OCI-LY7 (cell line): ENCODE data around the gene ANKS1B. TPM values are rescaled to one million over a fixed set of nuclear protein-coding genes. Genes with fewer than 3 reads are reported as not detected.

Experiments
- BruUV-seq: library from RNA; stranded (reverse); fragments of 400-500 nt; replicated peaks from 2 replicates; lab custom pipeline; 2021; lab: Mats Ljungman, UMichigan
- CTCF ChIA-PET: fragments of 300-600 bp; sonication (Branson Sonifier 250); formaldehyde crosslinking; loops from one replicate; lab custom pipeline; 2022; ENCODE audit warnings: antibody characterized with exemption; ENCODE audit not compliant: unreplicated experiment; lab: Charles Lee
- POLR2A ChIA-PET: fragments of 300-600 bp; sonication (Branson Sonifier 250); formaldehyde crosslinking; loops from one replicate; lab custom pipeline; 2022; ENCODE audit warnings: antibody characterized with exemption; lab: Charles Lee
- DNase-seq: peaks from one replicate; pipeline ENCODE4 v3.0.0-alpha.2; 2015; ENCODE audit warnings: low spot score
- H2AFZ ChIP-seq: fragments of 200-600 bp; sonication (generic), shearing (Covaris generic); 2 replicates; pipeline ENCODE4 v1.6.1; 2014; ENCODE audit warnings: mild to moderate bottlenecking, antibody characterized with exemption, low read length, moderate library complexity
- H3K27ac ChIP-seq: fragments of 200-600 bp; sonication (generic); 2 replicates; pipeline ENCODE4 v1.5.1; 2014; ENCODE audit warnings: mixed run types, low read depth, mild to moderate bottlenecking, moderate library complexity, low read length, inconsistent platforms; ENCODE audit not compliant: poor library complexity, severe bottlenecking
- H3K36me3 ChIP-seq: fragments of 200-600 bp; sonication (generic); 2 replicates; pipeline ENCODE4 v1.6.1; 2014; ENCODE audit warnings: mild to moderate bottlenecking, antibody characterized with exemption, low read length, moderate library complexity, mixed read lengths; ENCODE audit not compliant: insufficient read depth
- H3K4me1 ChIP-seq: fragments of 200-600 bp; sonication (generic); 2 replicates; pipeline ENCODE4 v1.5.1; 2014; ENCODE audit warnings: mild to moderate bottlenecking, low read length; ENCODE audit not compliant: insufficient read depth, poor library complexity, severe bottlenecking
- H3K4me2 ChIP-seq: fragments of 200-600 bp; sonication (generic); 2 replicates; pipeline ENCODE4 v1.6.1; 2014; ENCODE audit warnings: mild to moderate bottlenecking, low read length
- H3K4me3 ChIP-seq: fragments of 200-600 bp; sonication (generic); 2 replicates; pipeline ENCODE4 v1.5.1; 2014; ENCODE audit warnings: mild to moderate bottlenecking, low read depth, low read length; ENCODE audit not compliant: poor library complexity, severe bottlenecking
- H3K79me2 ChIP-seq: fragments of 200-600 bp; sonication (generic); 2 replicates; pipeline ENCODE4 v1.6.1; 2016; ENCODE audit warnings: low read depth, mild to moderate bottlenecking, low read length, moderate library complexity, mixed read lengths; ENCODE audit not compliant: insufficient read depth
- H3K9me2 ChIP-seq: fragments of 200-600 bp; sonication (generic); 2 replicates; pipeline ENCODE4 v1.6.1; 2016; ENCODE audit warnings: mild to moderate bottlenecking, low read length, mixed read lengths; ENCODE audit not compliant: insufficient read depth
- H3K9me3 ChIP-seq: fragments of 200-600 bp; sonication (generic); 2 replicates; pipeline ENCODE4 v1.6.1; 2014; ENCODE audit warnings: mild to moderate bottlenecking, mixed run types, low read length, mixed read lengths
- H4K20me1 ChIP-seq: fragments of 200-600 bp; sonication (generic); 2 replicates; pipeline ENCODE4 v1.6.1; 2014; ENCODE audit warnings: mild to moderate bottlenecking, antibody characterized with exemption, low read length, moderate library complexity, mixed read lengths; ENCODE audit not compliant: insufficient read depth
- EZH2phosphoT487 ChIP-seq: fragments of 200-600 bp; sonication (generic); IDR thresholded peaks from 2 replicates; pipeline ENCODE4 v1.6.1; 2018; ENCODE audit warnings: low read depth, borderline replicate concordance, mild to moderate bottlenecking, mixed run types, antibody characterized with exemption, low read length, moderate library complexity, mixed read lengths
- intact Hi-C: fragments of 100-400 bp; cut with micrococcal nuclease; formaldehyde crosslinking; loops from one replicate; pipeline ENCODE4 v1.10.0; 2022; ENCODE audit not compliant: unreplicated experiment
- total RNA-seq, 2 experiments: library from RNA; depleted of rRNA in 1 of 2; stranded (reverse); fragments of >200 nt in 1 of 2; shearing (Covaris generic) in 1 of 2; gene quantifications; 2 replicates each; pipeline ENCODE4 v1.2.3, GENCODE V29; 2014 to 2022
- TF ChIP-seq, protein P1 (sequence below): fragments of 200-600 bp; sonication (generic); conservative IDR thresholded peaks from 2 replicates; pipeline ENCODE4 v1.5.1; 2014; ENCODE audit warnings: mild to moderate bottlenecking, antibody characterized with exemption, low read length, moderate library complexity, mixed read lengths

The ANKS1B gene
- total RNA-seq, 2 experiments from 2014 or later: 2.9 to 6.0 TPM

GRCh38 chr12:98819071-98819470 is 1165.7 kb downstream of the ANKS1B start:
- BruUV-seq: no TSS peak
- DNase-seq: no peak
- Histone ChIP-seq H3K4me3 (no peak overlapping the region), H3K9me2 (no peaks in the 10 kb centered on the region), H3K9me3 (no peaks in the 10 kb centered on the region), H3K79me2 (no peaks in the 10 kb centered on the region), H3K27ac (no peak overlapping the region), H3K4me1 (no peaks in the 10 kb centered on the region), H4K20me1 (no peaks in the 10 kb centered on the region), H3K4me2 (no peak overlapping the region), H3K36me3 (no peaks in the 10 kb centered on the region), H2AFZ (no peak overlapping the region)
- CTCF ChIA-PET: interaction anchor here (0.5 kb wide), 1 partner anchor 82 kb away, joined by 3 read pairs; no protein-coding TSS in a partner anchor
- no peak for TF ChIP-seq EZH2phosphoT487
- TF ChIP-seq, protein P1, sequence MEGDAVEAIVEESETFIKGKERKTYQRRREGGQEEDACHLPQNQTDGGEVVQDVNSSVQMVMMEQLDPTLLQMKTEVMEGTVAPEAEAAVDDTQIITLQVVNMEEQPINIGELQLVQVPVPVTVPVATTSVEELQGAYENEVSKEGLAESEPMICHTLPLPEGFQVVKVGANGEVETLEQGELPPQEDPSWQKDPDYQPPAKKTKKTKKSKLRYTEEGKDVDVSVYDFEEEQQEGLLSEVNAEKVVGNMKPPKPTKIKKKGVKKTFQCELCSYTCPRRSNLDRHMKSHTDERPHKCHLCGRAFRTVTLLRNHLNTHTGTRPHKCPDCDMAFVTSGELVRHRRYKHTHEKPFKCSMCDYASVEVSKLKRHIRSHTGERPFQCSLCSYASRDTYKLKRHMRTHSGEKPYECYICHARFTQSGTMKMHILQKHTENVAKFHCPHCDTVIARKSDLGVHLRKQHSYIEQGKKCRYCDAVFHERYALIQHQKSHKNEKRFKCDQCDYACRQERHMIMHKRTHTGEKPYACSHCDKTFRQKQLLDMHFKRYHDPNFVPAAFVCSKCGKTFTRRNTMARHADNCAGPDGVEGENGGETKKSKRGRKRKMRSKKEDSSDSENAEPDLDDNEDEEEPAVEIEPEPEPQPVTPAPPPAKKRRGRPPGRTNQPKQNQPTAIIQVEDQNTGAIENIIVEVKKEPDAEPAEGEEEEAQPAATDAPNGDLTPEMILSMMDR: no peak
- POLR2A ChIA-PET: interaction anchor here (1.0 to 1.7 kb wide), 2 partner anchors 16 to 36 kb away, joined by 4 read pairs; no protein-coding TSS in a partner anchor
- intact Hi-C loops: no loop called here

DNA sequence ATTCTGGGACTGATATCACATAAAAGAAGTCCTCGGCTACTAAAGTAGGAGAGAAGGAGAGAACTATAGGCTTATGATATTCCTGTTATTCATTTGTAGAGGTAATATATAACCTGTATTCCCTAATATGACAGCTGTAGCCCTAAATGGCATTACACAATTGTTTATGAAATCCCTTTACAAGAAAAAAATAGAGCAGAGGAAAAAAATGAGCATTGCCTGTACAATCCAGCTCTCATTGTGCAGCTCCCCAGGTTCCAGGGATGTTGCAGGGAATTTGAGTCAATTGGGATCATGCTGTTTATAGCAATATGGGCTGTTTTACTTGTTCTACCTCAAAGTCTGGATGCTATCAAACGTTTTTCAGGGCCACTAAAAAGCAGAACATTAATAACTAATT is 1166.5 kb downstream of the ANKS1B start:
- TF ChIP-seq, protein P1: no peak
- TF ChIP-seq EZH2phosphoT487: no peak
- Histone ChIP-seq H3K9me3 (no peaks in the 10 kb centered on the region), H3K4me1 (no peaks in the 10 kb centered on the region), H3K4me2 (no peak overlapping the region), H3K36me3 (no peaks in the 10 kb centered on the region), H2AFZ (no peak overlapping the region), H3K79me2 (no peaks in the 10 kb centered on the region), H3K9me2 (no peaks in the 10 kb centered on the region), H3K27ac (no peak overlapping the region), H4K20me1 (no peaks in the 10 kb centered on the region), H3K4me3 (no peak overlapping the region)
- no peak for DNase-seq
- ChIA-PET CTCF (no interaction called here), POLR2A (interaction anchor here (1.0 kb wide), 1 partner anchor 35 kb away, joined by 4 read pairs; no protein-coding TSS in a partner anchor)
- intact Hi-C loops: no loop called here
- BruUV-seq: no TSS peak

- H3K4me1 ChIP-seq: no peaks in the 10 kb centered on the region
- no peak overlapping the region for H3K4me3 ChIP-seq
- no TSS peak for BruUV-seq
- H3K9me2 ChIP-seq: no peaks in the 10 kb centered on the region
- H3K9me3 ChIP-seq: no peaks in the 10 kb centered on the region
- H3K36me3 ChIP-seq: no peaks in the 10 kb centered on the region
- no peak overlapping the region for H3K27ac ChIP-seq
- no peaks in the 10 kb centered on the region for H3K79me2 ChIP-seq
- TF ChIP-seq, protein P1: no peak
- no peak for TF ChIP-seq EZH2phosphoT487
- H4K20me1 ChIP-seq: no peaks in the 10 kb centered on the region
- intact Hi-C loops: no loop called here
- H2AFZ ChIP-seq: no peak overlapping the region
- no peak for DNase-seq
- ChIA-PET CTCF (no interaction called here), POLR2A (no interaction called here)
- H3K4me2 ChIP-seq: no peak overlapping the region
These were observed 1167.0 kb downstream of the ANKS1B start for GRCh38 chr12:98817742-98818141.
